22Rv1 (cell line): ENCODE measurements around the gene HEPACAM.

Experiments used
- ZFX ChIP-seq: fragments of 450-650 bp; IDR thresholded peaks from 2 replicates; pipeline ENCODE4 v1.6.1; 2017; ENCODE audit warnings: antibody characterized with exemption, borderline replicate concordance
- TF ChIP-seq, protein P1 (sequence below): fragments of 450-650 bp; IDR thresholded peaks from 2 replicates; pipeline ENCODE4 v1.5.1; 2017; ENCODE audit warnings: mild to moderate bottlenecking

DNA sequence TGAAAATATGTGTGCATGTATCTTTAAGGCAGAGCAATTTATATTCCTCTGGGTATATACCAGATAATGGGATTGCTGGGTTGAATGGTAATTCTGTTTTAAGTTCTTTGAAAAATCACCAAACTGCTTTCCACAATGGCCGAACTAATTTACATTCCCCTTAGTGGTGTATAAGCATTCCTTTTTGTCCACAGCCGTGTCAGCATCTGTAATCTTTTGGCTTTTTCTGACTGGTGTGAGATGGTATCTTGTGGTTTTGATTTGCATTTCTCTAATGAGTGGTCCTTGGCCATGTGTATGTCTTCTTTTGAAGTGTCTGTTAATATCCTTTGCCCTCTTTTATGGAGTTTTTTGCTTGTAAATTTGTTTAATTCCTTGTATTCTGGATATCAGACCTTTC, 42.5 kb upstream of the HEPACAM start:
- TF ChIP-seq, protein P1, sequence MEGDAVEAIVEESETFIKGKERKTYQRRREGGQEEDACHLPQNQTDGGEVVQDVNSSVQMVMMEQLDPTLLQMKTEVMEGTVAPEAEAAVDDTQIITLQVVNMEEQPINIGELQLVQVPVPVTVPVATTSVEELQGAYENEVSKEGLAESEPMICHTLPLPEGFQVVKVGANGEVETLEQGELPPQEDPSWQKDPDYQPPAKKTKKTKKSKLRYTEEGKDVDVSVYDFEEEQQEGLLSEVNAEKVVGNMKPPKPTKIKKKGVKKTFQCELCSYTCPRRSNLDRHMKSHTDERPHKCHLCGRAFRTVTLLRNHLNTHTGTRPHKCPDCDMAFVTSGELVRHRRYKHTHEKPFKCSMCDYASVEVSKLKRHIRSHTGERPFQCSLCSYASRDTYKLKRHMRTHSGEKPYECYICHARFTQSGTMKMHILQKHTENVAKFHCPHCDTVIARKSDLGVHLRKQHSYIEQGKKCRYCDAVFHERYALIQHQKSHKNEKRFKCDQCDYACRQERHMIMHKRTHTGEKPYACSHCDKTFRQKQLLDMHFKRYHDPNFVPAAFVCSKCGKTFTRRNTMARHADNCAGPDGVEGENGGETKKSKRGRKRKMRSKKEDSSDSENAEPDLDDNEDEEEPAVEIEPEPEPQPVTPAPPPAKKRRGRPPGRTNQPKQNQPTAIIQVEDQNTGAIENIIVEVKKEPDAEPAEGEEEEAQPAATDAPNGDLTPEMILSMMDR: no peak
- no peak for TF ChIP-seq ZFX
